ENCODE data around the gene SKAP1. TPM values are rescaled to one million over a fixed set of nuclear protein-coding genes. Genes with fewer than 3 reads are reported as not detected.
A peak's percentile ranks its signal among the peaks of the same experiment; 100 is the strongest.

Gene SKAP1
- total and polyA plus RNA-seq, 10 donors: 11.5 to 28.9 (median 20.5) TPM

- H3K27ac ChIP-seq: no peak overlapping the region
- peaks cover 0 to 4% (median 0%) of the 10 kb centered on the region in 8 donors for H3K9me3 ChIP-seq
- H3K4me3 ChIP-seq: no peak overlapping the region
- no peaks in the 10 kb centered on the region for H3K27me3 ChIP-seq (replicated peaks in 1 of 7)
- H3K4me1 ChIP-seq: peaks cover 0 to 9% (median 4%) of the 10 kb centered on the region in 6 donors
- intact Hi-C loops (cut with DNase I; ENCODE audit: low total_unique reads): loop anchor here (5.0 kb wide), 2 partner anchors 105 to 240 kb away; partner anchors contain the start of genes HOXB3 and HOXB5
- no peaks in the 10 kb centered on the region for H3K36me3 ChIP-seq
- DNase-seq: no peak
- no peak for TF ChIP-seq POLR2AphosphoS5 (IDR thresholded peaks at IDR 0.05)
- TF ChIP-seq POLR2A (IDR thresholded peaks at IDR 0.05): no peak
- TF ChIP-seq, protein P1, sequence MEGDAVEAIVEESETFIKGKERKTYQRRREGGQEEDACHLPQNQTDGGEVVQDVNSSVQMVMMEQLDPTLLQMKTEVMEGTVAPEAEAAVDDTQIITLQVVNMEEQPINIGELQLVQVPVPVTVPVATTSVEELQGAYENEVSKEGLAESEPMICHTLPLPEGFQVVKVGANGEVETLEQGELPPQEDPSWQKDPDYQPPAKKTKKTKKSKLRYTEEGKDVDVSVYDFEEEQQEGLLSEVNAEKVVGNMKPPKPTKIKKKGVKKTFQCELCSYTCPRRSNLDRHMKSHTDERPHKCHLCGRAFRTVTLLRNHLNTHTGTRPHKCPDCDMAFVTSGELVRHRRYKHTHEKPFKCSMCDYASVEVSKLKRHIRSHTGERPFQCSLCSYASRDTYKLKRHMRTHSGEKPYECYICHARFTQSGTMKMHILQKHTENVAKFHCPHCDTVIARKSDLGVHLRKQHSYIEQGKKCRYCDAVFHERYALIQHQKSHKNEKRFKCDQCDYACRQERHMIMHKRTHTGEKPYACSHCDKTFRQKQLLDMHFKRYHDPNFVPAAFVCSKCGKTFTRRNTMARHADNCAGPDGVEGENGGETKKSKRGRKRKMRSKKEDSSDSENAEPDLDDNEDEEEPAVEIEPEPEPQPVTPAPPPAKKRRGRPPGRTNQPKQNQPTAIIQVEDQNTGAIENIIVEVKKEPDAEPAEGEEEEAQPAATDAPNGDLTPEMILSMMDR (IDR thresholded peaks at IDR 0.05 in 8 of 11, conservative IDR thresholded peaks at IDR 0.05 in 3 of 11): no peak
Observed at GRCh38 chr17:48352630-48353029, 77.4 kb downstream of the SKAP1 start.

GRCh38 chr17:48351911-48352332 is 78.1 kb downstream of the SKAP1 start:
- no peak for DNase-seq
- TF ChIP-seq POLR2A (IDR thresholded peaks at IDR 0.05): no peak
- TF ChIP-seq, protein P1 (IDR thresholded peaks at IDR 0.05 in 8 of 11, conservative IDR thresholded peaks at IDR 0.05 in 3 of 11): peak; percentile 10 to 75 (median 61)
- TF ChIP-seq POLR2AphosphoS5 (IDR thresholded peaks at IDR 0.05): no peak
- intact Hi-C loops (cut with DNase I; ENCODE audit: low total_unique reads): loop anchor here (5.0 kb wide), 2 partner anchors 105 to 240 kb away; partner anchors contain the start of genes HOXB3 and HOXB5
- Histone ChIP-seq H3K27ac (no peak overlapping the region), H3K36me3 (no peaks in the 10 kb centered on the region), H3K9me3 (peaks cover 0 to 4% (median 0%) of the 10 kb centered on the region in 8 donors), H3K27me3 (replicated peaks in 1 of 7) (no peaks in the 10 kb centered on the region), H3K4me3 (no peak overlapping the region), H3K4me1 (peaks cover 0 to 8% (median 4%) of the 10 kb centered on the region in 6 donors)

GRCh38 chr17:48348352-48348751 is 81.7 kb downstream of the SKAP1 start:
- DNase-seq: no peak
- TF ChIP-seq, protein P1 (IDR thresholded peaks at IDR 0.05 in 8 of 11, conservative IDR thresholded peaks at IDR 0.05 in 3 of 11): no peak
- no peak for TF ChIP-seq POLR2A (IDR thresholded peaks at IDR 0.05)
- no peak for TF ChIP-seq POLR2AphosphoS5 (IDR thresholded peaks at IDR 0.05)
- Histone ChIP-seq H3K27ac (no peak overlapping the region), H3K4me1 (peaks cover 0 to 8% (median 4%) of the 10 kb centered on the region in 6 donors), H3K36me3 (peaks cover 0 to 25% (median 0%) of the 10 kb centered on the region in 6 donors), H3K27me3 (replicated peaks in 1 of 7) (no peaks in the 10 kb centered on the region), H3K9me3 (peaks cover 0 to 4% (median 0%) of the 10 kb centered on the region in 8 donors), H3K4me3 (no peak overlapping the region)
- intact Hi-C loops (cut with DNase I; ENCODE audit: low total_unique reads): no loop called here

DNA sequence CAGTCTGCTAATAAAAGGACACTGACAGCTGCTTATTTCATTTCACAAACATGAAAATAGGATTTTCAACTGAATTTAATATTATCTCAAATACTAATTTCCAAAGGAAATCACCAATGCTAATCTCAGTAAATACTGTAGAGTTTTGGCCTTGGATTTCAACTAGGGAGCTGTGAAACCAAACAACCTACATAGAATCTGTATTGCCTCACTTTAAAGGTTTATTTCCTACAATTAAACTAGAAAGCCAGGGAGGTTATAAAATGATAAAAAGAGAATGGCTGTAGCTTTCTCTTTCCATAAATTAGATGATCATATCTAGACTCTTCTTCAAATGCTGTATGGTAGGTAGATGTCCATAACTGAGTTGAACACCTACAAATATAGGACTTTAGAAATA is 82.8 kb downstream of the SKAP1 start:
- H3K9me3 ChIP-seq: peaks cover 0 to 4% (median 0%) of the 10 kb centered on the region in 8 donors
- H3K27me3 ChIP-seq (replicated peaks in 1 of 7): peaks cover 0 to 5% (median 0%) of the 10 kb centered on the region in 7 donors
- no peak overlapping the region for H3K4me3 ChIP-seq
- no peak overlapping the region for H3K27ac ChIP-seq
- TF ChIP-seq POLR2AphosphoS5 (IDR thresholded peaks at IDR 0.05): no peak
- TF ChIP-seq POLR2A (IDR thresholded peaks at IDR 0.05): no peak
- TF ChIP-seq, protein P1 (IDR thresholded peaks at IDR 0.05 in 8 of 11, conservative IDR thresholded peaks at IDR 0.05 in 3 of 11): no peak
- no peak for DNase-seq
- peaks cover 0 to 25% (median 0%) of the 10 kb centered on the region in 6 donors for H3K36me3 ChIP-seq
- H3K4me1 ChIP-seq: peaks cover 0 to 5% (median 4%) of the 10 kb centered on the region in 6 donors
- intact Hi-C loops (cut with DNase I; ENCODE audit: low total_unique reads): no loop called here
